GM23338 (cell line): Measurements from ENCODE around the gene AKT2. TPM values are rescaled to one million over a fixed set of nuclear protein-coding genes. Genes with fewer than 3 reads are reported as not detected.

Experiments
- ATAC-seq: fragments of 200-7000 bp; cut with Tn5 transposase; 3 replicates; pipeline ENCODE4 v1.9.1; 2020
- DNase-seq: peaks from one replicate; pipeline ENCODE4 v3.0.0-alpha.2; 2015; ENCODE audit warnings: low spot score
- H2AFZ ChIP-seq: fragments of 200-600 bp; sonication (generic); 2 replicates; pipeline ENCODE4 v1.8.0; 2016; ENCODE audit warnings: antibody characterized with exemption, mild to moderate bottlenecking, moderate library complexity
- H3F3A ChIP-seq: fragments of 200-600 bp; sonication (generic); replicated peaks from 2 replicates; pipeline ENCODE4 v1.8.0; 2017; ENCODE audit warnings: antibody characterized with exemption, mixed run types, low read depth
- H3K27ac ChIP-seq: fragments of 200-600 bp; sonication (generic); 2 replicates; pipeline ENCODE4 v1.6.1; 2016; ENCODE audit warnings: low read depth
- H3K27me3 ChIP-seq: fragments of 200-600 bp; sonication (generic); 2 replicates; pipeline ENCODE4 v1.8.0; 2016; ENCODE audit warnings: mild to moderate bottlenecking, mixed run types, moderate library complexity; ENCODE audit not compliant: insufficient read depth
- H3K36me3 ChIP-seq: fragments of 200-600 bp; sonication (generic); 2 replicates; pipeline ENCODE4 v1.8.0; 2016; ENCODE audit warnings: mild to moderate bottlenecking; ENCODE audit not compliant: insufficient read depth
- H3K4me1 ChIP-seq: fragments of 200-600 bp; sonication (generic); 2 replicates; pipeline ENCODE4 v1.8.0; 2016; ENCODE audit warnings: mild to moderate bottlenecking, moderate library complexity; ENCODE audit not compliant: insufficient read depth
- H3K4me2 ChIP-seq: fragments of 200-600 bp; sonication (generic); 2 replicates; pipeline ENCODE4 v1.7.1; 2017; ENCODE audit warnings: mixed run types
- H3K4me3 ChIP-seq: fragments of 200-600 bp; sonication (generic); 2 replicates; pipeline ENCODE4 v1.6.1; 2016; ENCODE audit warnings: mixed run types
- H3K79me2 ChIP-seq: fragments of 200-600 bp; sonication (generic); replicated peaks from 2 replicates; pipeline ENCODE4 v1.8.0; 2017; ENCODE audit warnings: mild to moderate bottlenecking; ENCODE audit not compliant: insufficient read depth
- H3K9me2 ChIP-seq: fragments of 200-600 bp; sonication (generic); 2 replicates; pipeline ENCODE4 v1.8.0; 2017; ENCODE audit not compliant: insufficient read depth
- H4K20me1 ChIP-seq: fragments of 200-600 bp; sonication (generic); replicated peaks from 2 replicates; pipeline ENCODE4 v1.8.0; 2017; ENCODE audit warnings: mild to moderate bottlenecking; ENCODE audit not compliant: insufficient read depth
- H3K27ac Mint-ChIP-seq: 2 replicates; pipeline ENCODE4 v1.8.0; 2020; ENCODE audit warnings: inconsistent platforms, mild to moderate bottlenecking, moderate library complexity, mixed read lengths
- H3K27me3 Mint-ChIP-seq: 3 replicates; pipeline ENCODE4 v1.8.0; 2022; ENCODE audit warnings: low read depth, mild to moderate bottlenecking, moderate library complexity, mixed read lengths, inconsistent platforms; ENCODE audit not compliant: insufficient read depth, poor library complexity
- H3K36me3 Mint-ChIP-seq: 3 replicates; pipeline ENCODE4 v1.8.0; 2021; ENCODE audit warnings: low read depth, mild to moderate bottlenecking, inconsistent platforms, moderate library complexity, mixed read lengths
- H3K4me1 Mint-ChIP-seq: 3 replicates; pipeline ENCODE4 v1.8.0; 2020; ENCODE audit warnings: mild to moderate bottlenecking, inconsistent platforms, mixed read lengths
- H3K4me3 Mint-ChIP-seq: 3 replicates; pipeline ENCODE4 v1.8.0; 2021; ENCODE audit warnings: moderate library complexity, mild to moderate bottlenecking, inconsistent platforms, mixed read lengths
- H3K9me3 Mint-ChIP-seq: 3 replicates; pipeline ENCODE4 v1.8.0; 2020; ENCODE audit warnings: moderate library complexity, mild to moderate bottlenecking, inconsistent platforms, mixed read lengths
- CTCF ChIP-seq, 2 experiments: fragments of 200-600 bp in 1 of 2; sonication (generic) in 1 of 2; conservative IDR thresholded peaks; 2 replicates each; pipeline versions ENCODE4 v1.5.1 to v1.6.1; 2016 to 2017; ENCODE audit warnings: antibody characterized with exemption in 2 of 2, low read depth in 2 of 2, mild to moderate bottlenecking in 2 of 2, moderate library complexity in 1 of 2
- EZH2 ChIP-seq: fragments of 200-600 bp; sonication (generic); IDR thresholded peaks from one replicate; pipeline ENCODE4 v1.8.0; 2017; ENCODE audit warnings: antibody characterized with exemption, mild to moderate bottlenecking, low read depth; ENCODE audit not compliant: unreplicated experiment
- EZH2phosphoT487 ChIP-seq: fragments of 200-600 bp; sonication (generic); IDR thresholded peaks from one replicate; pipeline ENCODE4 v1.8.1; 2018; ENCODE audit warnings: antibody characterized with exemption; ENCODE audit not compliant: unreplicated experiment
- NANOG ChIP-seq: IDR thresholded peaks from 2 replicates; pipeline ENCODE4 v1.6.1; 2016; ENCODE audit warnings: antibody characterized with exemption, borderline replicate concordance
- STAT1 ChIP-seq: IDR thresholded peaks from one replicate; pipeline ENCODE4 v1.6.1; 2016; ENCODE audit warnings: antibody characterized with exemption; ENCODE audit not compliant: unreplicated experiment
- ZNF114 ChIP-seq: fragments of 250-450 bp; sonication (Bioruptor Pico); IDR thresholded peaks from 2 replicates; pipeline ENCODE4 v1.5.0; 2020; ENCODE audit warnings: mild to moderate bottlenecking, moderate library complexity
- ZNF331 ChIP-seq: fragments of 250-450 bp; sonication (Bioruptor Pico); IDR thresholded peaks from 2 replicates; pipeline ENCODE4 v1.5.0; 2020; ENCODE audit warnings: low read depth, mild to moderate bottlenecking, moderate library complexity
- ZNF462 ChIP-seq: fragments of 250-450 bp; sonication (Bioruptor Pico); IDR thresholded peaks from 2 replicates; pipeline ENCODE4 v1.5.0; 2020; ENCODE audit warnings: mild to moderate bottlenecking, moderate library complexity
- polyA plus RNA-seq: library from polyadenylated mRNA; unstranded; fragments of >200 nt; fragmentation: Nextera tagmentation; extraction: Ambion mirVana; gene quantifications from 2 replicates; pipeline ENCODE4 v1.2.1, GENCODE V29; 2016
- total RNA-seq: library from RNA; depleted of rRNA; stranded (reverse); fragments of >200 nt; shearing (Covaris generic); gene quantifications from 2 replicates; pipeline ENCODE4 v1.2.3, GENCODE V29; 2014

Gene AKT2
- total and polyA plus RNA-seq, 2 experiments from 2014 or later = 17.6 to 123 TPM

GRCh38 chr19:40228346-40228745 lies 56.8 kb downstream of the AKT2 start:
- Histone ChIP-seq H3K27ac (no peak overlapping the region), H3K4me3 (no peak overlapping the region), H3K4me1 (peaks cover 31% of the 10 kb centered on the region), H3K79me2 (no peaks in the 10 kb centered on the region), H3K9me2 (no peaks in the 10 kb centered on the region), H3F3A (peaks cover 3% of the 10 kb centered on the region; the same call in 1 of the 2 replicates), H2AFZ (no peak overlapping the region), H3K27me3 (peaks cover 37% of the 10 kb centered on the region), H3K36me3 (no peaks in the 10 kb centered on the region), H4K20me1 (no peaks in the 10 kb centered on the region), H3K4me2 (no peak overlapping the region)
- TF ChIP-seq CTCF (conservative IDR thresholded peaks at IDR 0.05; ENCODE audit: low read depth in 2 of 2) (no peak), EZH2 (no peak), NANOG (no peak), ZNF462 (no peak), ZNF331 (CRISPR knock-in tag) (no peak), EZH2phosphoT487 (no peak), STAT1 (no peak), ZNF114 (CRISPR knock-in tag) (no peak)
- no peak overlapping the region for H3K27ac Mint-ChIP-seq
- ATAC-seq = no peak
- H3K27me3 Mint-ChIP-seq = peaks cover 37% of the 10 kb centered on the region
- H3K9me3 Mint-ChIP-seq = peaks cover 3% of the 10 kb centered on the region; the same call in 1 of the 3 replicates
- peaks cover 38% of the 10 kb centered on the region for H3K4me1 Mint-ChIP-seq
- no peak for DNase-seq
- H3K4me3 Mint-ChIP-seq = no peak overlapping the region
- H3K36me3 Mint-ChIP-seq = no peaks in the 10 kb centered on the region; the same call in 2 of the 3 replicates
